22Rv1 (cell line): ENCODE results near the gene S100A3.

Experiments used
- CTCF ChIP-seq: fragments of 450-650 bp; IDR thresholded peaks from 2 replicates; pipeline ENCODE4 v1.5.1; 2017; ENCODE audit warnings: mild to moderate bottlenecking
- ZFX ChIP-seq: fragments of 450-650 bp; IDR thresholded peaks from 2 replicates; pipeline ENCODE4 v1.6.1; 2017; ENCODE audit warnings: antibody characterized with exemption, borderline replicate concordance

- TF ChIP-seq CTCF (no peak), ZFX (no peak)
Measured at GRCh38 chr1:153544453-153545066, 4.5 kb downstream of the S100A3 start.
